ENCODE data around the gene EPDR1. TPM values are rescaled to one million over a fixed set of nuclear protein-coding genes. Genes with fewer than 3 reads are reported as not detected.

The EPDR1 gene
- total RNA-seq, 1 experiment from 2014 or later: 5.3 TPM

- no CpG with 5 or more reads among the region's 2 CpGs for WGBS (ENCODE audit: extremely low coverage, insufficient read length, low lambda C conversion rate)
- no peak overlapping the region for H2BK5ac ChIP-seq (ENCODE audit: insufficient read length, low read length)
- DNase-seq: no peak
- H3K56ac ChIP-seq (ENCODE audit: insufficient read length, low read depth, low read length): no peak overlapping the region
- Mint-ChIP-seq H3K27me3 (ENCODE audit: low read depth) (no peaks in the 10 kb centered on the region; the same call in none of the 2 replicates), H3K9me3 (peaks cover 0 to 2% of the 10 kb centered on the region in 2 experiments; a peak in 1 of 5 replicates), H3K4me3 (no peak overlapping the region), H3K27ac (no peak overlapping the region), H3K36me3 (ENCODE audit: insufficient read depth in 1 of 3, low read depth in 3 of 3) (no peaks in the 10 kb centered on the region), H3K4me1 (0 out of 4 replicates have a peak, but pooled peaks cover 0 to 2% of the 10 kb centered on the region in 2 experiments)
- no peaks in the 10 kb centered on the region for H3K79me1 ChIP-seq (ENCODE audit: insufficient read depth, low read depth, low read length, poor library complexity, severe bottlenecking)
- no peaks in the 10 kb centered on the region for H3K79me2 ChIP-seq (ENCODE audit: insufficient read depth, low read length)
- no peak overlapping the region for H3K23ac ChIP-seq (ENCODE audit: insufficient read length, low read depth, low read length)
- no peak overlapping the region for H3K9ac ChIP-seq (ENCODE audit: extremely low read depth, insufficient read length, low read length)
- H2BK20ac ChIP-seq (ENCODE audit: low read depth, low read length, poor library complexity, severe bottlenecking): no peak overlapping the region
- no peak for TF ChIP-seq CTCF (conservative IDR thresholded peaks at IDR 0.05)
- H2AFZ ChIP-seq (ENCODE audit: low read length): no peak overlapping the region
- no peaks in the 10 kb centered on the region for H3K23me2 ChIP-seq (ENCODE audit: insufficient read length, low read depth, low read length, poor library complexity, severe bottlenecking)
- H3T11ph ChIP-seq (ENCODE audit: low read length): no peak overlapping the region
- no peak overlapping the region for H3K14ac ChIP-seq (ENCODE audit: insufficient read depth, low read length)
- no peaks in the 10 kb centered on the region for H3K27me3 ChIP-seq (ENCODE audit: insufficient read depth, low read length)
- H3K4me1 ChIP-seq (ENCODE audit: insufficient read depth, low read length): no peaks in the 10 kb centered on the region
- no peak overlapping the region for H3K27ac ChIP-seq (ENCODE audit: insufficient read length, low read depth, low read length)
- no peak overlapping the region for H4K8ac ChIP-seq (replicated peaks; ENCODE audit: insufficient read length, low read depth, low read length)
- no peaks in the 10 kb centered on the region for H3K9me3 ChIP-seq (ENCODE audit: control insufficient read depth, low read depth, low read length)
- H3K4ac ChIP-seq (ENCODE audit: low read depth, low read length): no peak overlapping the region
- H4K91ac ChIP-seq (ENCODE audit: insufficient read length, low read depth, low read length): no peak overlapping the region
- no peaks in the 10 kb centered on the region for H4K20me1 ChIP-seq (ENCODE audit: control insufficient read depth, insufficient read depth, insufficient read length)
- no peak overlapping the region for H4K5ac ChIP-seq (ENCODE audit: insufficient read length, low read depth, low read length)
- no peak overlapping the region for H2BK120ac ChIP-seq (ENCODE audit: low read depth, low read length, poor library complexity, severe bottlenecking)
- H3K4me2 ChIP-seq (ENCODE audit: insufficient read depth, insufficient read length, low read length): no peak overlapping the region
- H2AK5ac ChIP-seq (ENCODE audit: insufficient read length, low read length): no peak overlapping the region
- H3K18ac ChIP-seq (ENCODE audit: insufficient read length, low read depth, low read length): no peak overlapping the region
- H2BK12ac ChIP-seq (ENCODE audit: insufficient read length, low read depth, low read length): no peak overlapping the region
- H2BK15ac ChIP-seq (ENCODE audit: low read depth, low read length): no peak overlapping the region
Observed at GRCh38 chr7:37901890-37902524, 18.4 kb upstream of the EPDR1 start.

Data from H9 (cell line).